ENCODE results near the gene BCL2L13.

BCL2L13 gene

GRCh38 chr22:17675584-17675983 is 37.0 kb downstream of the BCL2L13 start:
- Histone ChIP-seq H3K9ac (no peak overlapping the region), H3K4me1 (no peaks in the 10 kb centered on the region), H3K4me3 (ENCODE audit: low read depth, low read length) (no peak overlapping the region), H2AFZ (no peak overlapping the region), H3K9me3 (ENCODE audit: control insufficient read depth, low read length) (no peaks in the 10 kb centered on the region), H3K27me3 (ENCODE audit: control insufficient read depth, insufficient read depth, low read length) (no peaks in the 10 kb centered on the region), H3K27ac (no peak overlapping the region), H3K36me3 (ENCODE audit: control insufficient read depth, insufficient read depth, low read length) (no peaks in the 10 kb centered on the region), H3K4me2 (ENCODE audit: low read length) (no peak overlapping the region), H3K79me2 (peaks cover 20% of the 10 kb centered on the region)
- no peak for TF ChIP-seq CTCF (IDR thresholded peaks at IDR 0.05)

GRCh38 chr22:17678817-17679385 is 40.3 kb downstream of the BCL2L13 start:
- H3K27me3 ChIP-seq (ENCODE audit: control insufficient read depth, insufficient read depth, low read length) = no peaks in the 10 kb centered on the region
- H2AFZ ChIP-seq = no peak overlapping the region
- H3K79me2 ChIP-seq = peaks cover 9% of the 10 kb centered on the region
- TF ChIP-seq CTCF (IDR thresholded peaks at IDR 0.05) = no peak
- H3K4me2 ChIP-seq (ENCODE audit: low read length) = no peak overlapping the region
- no peaks in the 10 kb centered on the region for H3K4me1 ChIP-seq
- H3K4me3 ChIP-seq (ENCODE audit: low read depth, low read length) = no peak overlapping the region
- no peak overlapping the region for H3K27ac ChIP-seq
- H3K9ac ChIP-seq = no peak overlapping the region
- no peaks in the 10 kb centered on the region for H3K9me3 ChIP-seq (ENCODE audit: control insufficient read depth, low read length)
- H3K36me3 ChIP-seq (ENCODE audit: control insufficient read depth, insufficient read depth, low read length) = no peaks in the 10 kb centered on the region

GRCh38 chr22:17684245-17684644 is 45.7 kb downstream of the BCL2L13 start:
- Histone ChIP-seq H3K27ac (no peak overlapping the region), H3K9me3 (ENCODE audit: control insufficient read depth, low read length) (no peaks in the 10 kb centered on the region), H3K4me1 (no peaks in the 10 kb centered on the region), H3K27me3 (ENCODE audit: control insufficient read depth, insufficient read depth, low read length) (no peaks in the 10 kb centered on the region), H3K79me2 (no peaks in the 10 kb centered on the region), H3K9ac (no peak overlapping the region), H3K36me3 (ENCODE audit: control insufficient read depth, insufficient read depth, low read length) (no peaks in the 10 kb centered on the region), H2AFZ (no peak overlapping the region), H3K4me2 (ENCODE audit: low read length) (no peak overlapping the region), H3K4me3 (ENCODE audit: low read depth, low read length) (no peak overlapping the region)
- no peak for TF ChIP-seq CTCF (IDR thresholded peaks at IDR 0.05)

- H3K4me1 ChIP-seq = no peaks in the 10 kb centered on the region
- H3K4me3 ChIP-seq (ENCODE audit: low read depth, low read length) = no peak overlapping the region
- H3K27me3 ChIP-seq (ENCODE audit: control insufficient read depth, insufficient read depth, low read length) = no peaks in the 10 kb centered on the region
- no peak overlapping the region for H3K27ac ChIP-seq
- no peaks in the 10 kb centered on the region for H3K36me3 ChIP-seq (ENCODE audit: control insufficient read depth, insufficient read depth, low read length)
- H3K9ac ChIP-seq = no peak overlapping the region
- H3K79me2 ChIP-seq = no peaks in the 10 kb centered on the region
- H3K4me2 ChIP-seq (ENCODE audit: low read length) = no peak overlapping the region
- no peaks in the 10 kb centered on the region for H3K9me3 ChIP-seq (ENCODE audit: control insufficient read depth, low read length)
- no peak for TF ChIP-seq CTCF (IDR thresholded peaks at IDR 0.05)
- H2AFZ ChIP-seq = no peak overlapping the region
These were observed 54.3 kb downstream of the BCL2L13 start for GRCh38 chr22:17692841-17693240.

- Histone ChIP-seq H3K9ac (no peak overlapping the region), H3K4me2 (ENCODE audit: low read length) (no peak overlapping the region), H3K4me1 (no peaks in the 10 kb centered on the region), H2AFZ (no peak overlapping the region), H3K27ac (no peak overlapping the region), H3K27me3 (ENCODE audit: control insufficient read depth, insufficient read depth, low read length) (no peaks in the 10 kb centered on the region), H3K36me3 (ENCODE audit: control insufficient read depth, insufficient read depth, low read length) (no peaks in the 10 kb centered on the region), H3K4me3 (ENCODE audit: low read depth, low read length) (no peak overlapping the region), H3K9me3 (ENCODE audit: control insufficient read depth, low read length) (no peaks in the 10 kb centered on the region), H3K79me2 (no peaks in the 10 kb centered on the region)
- no peak for TF ChIP-seq CTCF (IDR thresholded peaks at IDR 0.05)
These were observed 55.6 kb downstream of the BCL2L13 start for GRCh38 chr22:17694193-17694592.
